ENCODE data around the gene SHB. TPM values are rescaled to one million over a fixed set of nuclear protein-coding genes. Genes with fewer than 3 reads are reported as not detected.

SHB gene
- total RNA-seq, 1 donor from 2014 or later = 18.5 TPM

DNA sequence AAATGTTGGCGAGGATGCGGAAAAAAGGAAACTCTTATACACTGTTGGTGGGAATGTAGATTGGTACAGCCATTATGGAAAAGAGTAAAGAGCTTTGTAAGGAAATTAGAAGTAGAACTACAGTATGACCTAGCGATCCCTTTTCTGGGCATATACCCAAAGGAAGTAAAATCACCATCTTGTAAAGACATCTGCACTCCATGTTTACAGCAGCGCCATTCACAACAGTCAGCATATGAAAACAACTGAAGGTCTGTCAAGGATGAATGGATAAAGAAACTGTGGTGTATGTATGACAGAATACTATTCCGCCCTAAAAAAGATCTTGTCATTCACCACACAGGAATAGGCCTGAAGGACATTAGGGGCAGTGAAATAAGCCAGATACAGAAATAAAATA is 137.4 kb downstream of the SHB start:
- H3K27me3 Mint-ChIP-seq (ENCODE audit: unreplicated experiment) = peaks cover 2% of the 10 kb centered on the region
- no peaks in the 10 kb centered on the region for H3K9me3 Mint-ChIP-seq (ENCODE audit: unreplicated experiment)
- H3K27ac Mint-ChIP-seq (ENCODE audit: unreplicated experiment) = no peak overlapping the region
- H3K4me1 Mint-ChIP-seq (ENCODE audit: unreplicated experiment) = peaks cover 45% of the 10 kb centered on the region
- DNase-seq (ENCODE audit: low spot score) = no peak
- H3K36me3 Mint-ChIP-seq (ENCODE audit: low read depth, unreplicated experiment) = peaks cover 10% of the 10 kb centered on the region
- H3K4me3 Mint-ChIP-seq (ENCODE audit: unreplicated experiment) = no peak overlapping the region
- TF ChIP-seq, protein P1, sequence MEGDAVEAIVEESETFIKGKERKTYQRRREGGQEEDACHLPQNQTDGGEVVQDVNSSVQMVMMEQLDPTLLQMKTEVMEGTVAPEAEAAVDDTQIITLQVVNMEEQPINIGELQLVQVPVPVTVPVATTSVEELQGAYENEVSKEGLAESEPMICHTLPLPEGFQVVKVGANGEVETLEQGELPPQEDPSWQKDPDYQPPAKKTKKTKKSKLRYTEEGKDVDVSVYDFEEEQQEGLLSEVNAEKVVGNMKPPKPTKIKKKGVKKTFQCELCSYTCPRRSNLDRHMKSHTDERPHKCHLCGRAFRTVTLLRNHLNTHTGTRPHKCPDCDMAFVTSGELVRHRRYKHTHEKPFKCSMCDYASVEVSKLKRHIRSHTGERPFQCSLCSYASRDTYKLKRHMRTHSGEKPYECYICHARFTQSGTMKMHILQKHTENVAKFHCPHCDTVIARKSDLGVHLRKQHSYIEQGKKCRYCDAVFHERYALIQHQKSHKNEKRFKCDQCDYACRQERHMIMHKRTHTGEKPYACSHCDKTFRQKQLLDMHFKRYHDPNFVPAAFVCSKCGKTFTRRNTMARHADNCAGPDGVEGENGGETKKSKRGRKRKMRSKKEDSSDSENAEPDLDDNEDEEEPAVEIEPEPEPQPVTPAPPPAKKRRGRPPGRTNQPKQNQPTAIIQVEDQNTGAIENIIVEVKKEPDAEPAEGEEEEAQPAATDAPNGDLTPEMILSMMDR (IDR thresholded peaks at IDR 0.05; ENCODE audit: unreplicated experiment) = no peak

DNA sequence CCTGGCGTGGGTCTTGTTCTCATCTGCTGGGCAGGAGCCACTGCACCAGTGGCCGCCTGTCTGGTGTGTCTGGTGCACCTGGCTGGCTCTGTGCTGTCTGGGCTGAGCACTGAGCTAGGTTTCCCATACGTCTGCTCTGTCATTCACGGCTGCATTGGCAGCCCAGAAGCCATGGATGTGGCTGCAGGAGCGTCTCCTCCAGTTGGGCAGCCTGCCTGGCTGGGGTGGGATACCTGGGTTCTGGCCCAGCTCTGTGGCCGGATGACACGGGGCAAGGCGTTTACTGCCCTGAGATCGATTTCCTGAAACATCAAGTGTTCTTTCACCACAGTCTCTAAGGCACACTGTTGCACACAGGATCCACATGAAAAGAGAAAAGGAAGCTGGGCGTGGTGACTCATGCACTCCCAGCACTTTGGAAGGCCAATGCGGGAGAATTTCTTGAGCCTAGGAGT is 139.6 kb downstream of the SHB start:
- peak overlapping the region; percentile 75 for H3K27ac Mint-ChIP-seq (ENCODE audit: unreplicated experiment)
- DNase-seq (ENCODE audit: low spot score) = no peak
- H3K27me3 Mint-ChIP-seq (ENCODE audit: unreplicated experiment) = peaks cover 5% of the 10 kb centered on the region
- no peaks in the 10 kb centered on the region for H3K9me3 Mint-ChIP-seq (ENCODE audit: unreplicated experiment)
- peaks cover 10% of the 10 kb centered on the region for H3K36me3 Mint-ChIP-seq (ENCODE audit: low read depth, unreplicated experiment)
- peak overlapping the region; percentile 42 for H3K4me3 Mint-ChIP-seq (ENCODE audit: unreplicated experiment)
- TF ChIP-seq, protein P1 (IDR thresholded peaks at IDR 0.05; ENCODE audit: unreplicated experiment) = no peak
- H3K4me1 Mint-ChIP-seq (ENCODE audit: unreplicated experiment) = peaks cover 39% of the 10 kb centered on the region

DNA sequence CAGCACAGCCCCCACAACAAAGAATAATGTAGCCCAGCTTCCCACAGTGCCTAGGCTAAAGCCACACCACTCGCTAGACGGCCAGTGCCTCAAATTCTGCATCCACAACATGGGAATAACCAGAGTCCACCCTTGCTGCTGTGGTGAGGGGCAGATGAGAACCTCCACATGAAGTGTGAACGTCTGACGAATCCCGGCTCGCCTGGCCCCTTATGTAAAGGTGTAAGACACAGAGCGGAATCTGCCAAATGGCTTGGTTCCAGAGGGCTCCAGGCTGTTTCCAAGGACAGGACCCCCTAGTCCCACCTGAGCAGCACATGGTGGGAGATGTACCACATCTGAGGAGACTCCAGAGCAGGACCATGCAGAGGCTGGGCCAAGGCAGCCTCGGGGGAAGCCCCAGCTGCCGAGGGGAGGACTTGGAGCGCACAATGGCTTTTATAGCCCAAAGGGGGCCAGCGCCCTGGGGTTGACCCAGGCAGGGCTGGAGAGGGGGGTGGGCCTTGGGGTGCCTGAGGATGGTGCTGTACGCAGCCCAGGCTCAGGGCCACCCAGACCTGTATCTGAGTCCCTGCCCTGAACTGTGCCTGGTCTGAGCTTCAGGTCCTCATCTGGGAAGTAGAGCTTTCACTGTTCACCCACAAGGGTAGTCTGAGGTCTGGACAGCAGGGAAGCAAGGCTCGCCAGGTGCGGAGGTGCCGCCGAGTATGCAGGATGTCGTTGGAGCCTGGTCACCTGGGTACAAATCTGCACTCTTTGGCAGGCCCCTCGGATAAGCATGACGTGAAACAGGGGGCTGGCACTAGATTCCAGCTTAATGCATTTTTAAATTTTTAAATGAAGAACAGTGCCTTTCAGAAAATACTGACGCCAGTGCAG is 140.2 kb downstream of the SHB start:
- TF ChIP-seq, protein P1 (IDR thresholded peaks at IDR 0.05; ENCODE audit: unreplicated experiment) = no peak
- Mint-ChIP-seq H3K36me3 (ENCODE audit: low read depth, unreplicated experiment) (peaks cover 10% of the 10 kb centered on the region), H3K4me3 (ENCODE audit: unreplicated experiment) (no peak overlapping the region), H3K27ac (ENCODE audit: unreplicated experiment) (peak overlapping the region; percentile 84), H3K4me1 (ENCODE audit: unreplicated experiment) (peaks cover 36% of the 10 kb centered on the region), H3K27me3 (ENCODE audit: unreplicated experiment) (peaks cover 5% of the 10 kb centered on the region), H3K9me3 (ENCODE audit: unreplicated experiment) (no peaks in the 10 kb centered on the region)
- DNase-seq (ENCODE audit: low spot score) = no peak

DNA sequence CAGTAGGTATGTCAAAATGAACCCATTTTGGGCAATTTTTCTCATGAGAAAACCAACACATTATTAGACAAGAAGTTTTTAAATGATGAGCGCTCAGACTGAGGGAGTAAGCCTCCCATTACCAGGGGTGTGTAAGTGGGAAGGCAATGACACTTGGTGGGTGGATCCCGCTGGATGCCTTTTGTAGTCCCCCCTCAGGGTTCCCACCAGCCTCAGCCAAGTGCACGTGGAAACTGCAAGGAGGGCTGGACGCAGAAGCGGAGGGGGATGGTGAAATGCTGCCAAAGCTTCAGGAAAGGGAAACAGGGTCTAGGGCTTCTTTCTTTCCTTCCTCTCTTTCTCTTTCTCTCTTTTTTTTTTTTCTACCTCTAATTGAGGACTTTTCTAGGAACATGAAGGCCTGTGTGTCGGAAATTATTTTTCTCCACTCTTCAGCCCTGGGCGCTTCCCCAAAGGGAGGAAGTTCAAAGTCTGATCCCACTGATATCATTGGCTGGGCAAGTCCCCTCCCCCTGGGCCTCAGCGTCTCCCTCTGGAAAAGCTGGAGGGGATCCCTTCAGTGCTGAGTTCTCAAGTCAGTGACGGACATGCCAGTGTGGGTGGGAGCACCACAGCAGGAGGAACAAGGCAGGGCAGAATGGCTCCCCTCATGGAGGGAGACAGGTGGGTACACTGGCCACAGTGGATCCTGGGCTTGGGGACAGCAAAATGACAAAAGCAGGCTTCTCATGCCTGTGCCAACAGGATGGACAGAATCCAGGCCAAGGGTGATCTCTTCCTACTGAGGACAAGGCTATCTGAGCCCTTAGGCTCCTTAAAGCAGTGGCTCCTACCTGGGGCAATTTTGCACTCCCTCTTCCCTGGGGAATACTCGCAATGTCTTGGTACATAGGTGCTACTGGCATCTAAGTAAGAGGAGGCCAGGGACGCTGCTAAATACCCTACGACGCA is 141.2 kb downstream of the SHB start:
- peak overlapping the region; percentile 84 for H3K27ac Mint-ChIP-seq (ENCODE audit: unreplicated experiment)
- peak overlapping the region; percentile 49 for H3K4me3 Mint-ChIP-seq (ENCODE audit: unreplicated experiment)
- peaks cover 5% of the 10 kb centered on the region for H3K27me3 Mint-ChIP-seq (ENCODE audit: unreplicated experiment)
- H3K4me1 Mint-ChIP-seq (ENCODE audit: unreplicated experiment) = peaks cover 33% of the 10 kb centered on the region
- peaks cover 10% of the 10 kb centered on the region for H3K36me3 Mint-ChIP-seq (ENCODE audit: low read depth, unreplicated experiment)
- H3K9me3 Mint-ChIP-seq (ENCODE audit: unreplicated experiment) = no peaks in the 10 kb centered on the region
- TF ChIP-seq, protein P1 (IDR thresholded peaks at IDR 0.05; ENCODE audit: unreplicated experiment) = no peak
- no peak for DNase-seq (ENCODE audit: low spot score)
